ENCODE results near the gene C16orf95. TPM values are rescaled to one million over a fixed set of nuclear protein-coding genes. Genes with fewer than 3 reads are reported as not detected.

Gene C16orf95
- polyA plus RNA-seq, 1 donor = 3.3 TPM

- H3K4me3 ChIP-seq (ENCODE audit: low read length) = no peak overlapping the region
- no peak overlapping the region for H3K27ac ChIP-seq (ENCODE audit: low read length)
- WGBS (ENCODE audit: insufficient coverage, low lambda C conversion rate) = 68% methylated on average over 7 of the region's 8 CpGs
- H3K9me3 ChIP-seq (ENCODE audit: control insufficient read depth, low read depth, low read length) = peaks cover 13% of the 10 kb centered on the region
- DNase-seq = no peak
- H3K27me3 ChIP-seq (ENCODE audit: control insufficient read depth, insufficient read depth, low read length) = no peaks in the 10 kb centered on the region
- H3K4me1 ChIP-seq (ENCODE audit: control insufficient read depth, insufficient read depth, low read length) = no peaks in the 10 kb centered on the region
- H3K36me3 ChIP-seq (ENCODE audit: control insufficient read depth, insufficient read depth, low read length) = no peaks in the 10 kb centered on the region
Observed at GRCh38 chr16:87286839-87287626, 30.2 kb downstream of the C16orf95 start.

GRCh38 chr16:87284183-87284582 lies 33.0 kb downstream of the C16orf95 start:
- H3K4me1 ChIP-seq (ENCODE audit: control insufficient read depth, insufficient read depth, low read length) = no peaks in the 10 kb centered on the region
- no peaks in the 10 kb centered on the region for H3K27me3 ChIP-seq (ENCODE audit: control insufficient read depth, insufficient read depth, low read length)
- H3K27ac ChIP-seq (ENCODE audit: low read length) = no peak overlapping the region
- no peak overlapping the region for H3K4me3 ChIP-seq (ENCODE audit: low read length)
- DNase-seq = no peak
- no peaks in the 10 kb centered on the region for H3K36me3 ChIP-seq (ENCODE audit: control insufficient read depth, insufficient read depth, low read length)
- WGBS (ENCODE audit: insufficient coverage, low lambda C conversion rate) = no CpG with 5 or more reads among the region's 2 CpGs
- H3K9me3 ChIP-seq (ENCODE audit: control insufficient read depth, low read depth, low read length) = peaks cover 10% of the 10 kb centered on the region

- H3K27me3 ChIP-seq (ENCODE audit: control insufficient read depth, insufficient read depth, low read length) = peaks cover 3% of the 10 kb centered on the region
- no peaks in the 10 kb centered on the region for H3K36me3 ChIP-seq (ENCODE audit: control insufficient read depth, insufficient read depth, low read length)
- no peak overlapping the region for H3K4me3 ChIP-seq (ENCODE audit: low read length)
- no peaks in the 10 kb centered on the region for H3K9me3 ChIP-seq (ENCODE audit: control insufficient read depth, low read depth, low read length)
- H3K27ac ChIP-seq (ENCODE audit: low read length) = no peak overlapping the region
- DNase-seq = no peak
- no peaks in the 10 kb centered on the region for H3K4me1 ChIP-seq (ENCODE audit: control insufficient read depth, insufficient read depth, low read length)
- WGBS (ENCODE audit: insufficient coverage, low lambda C conversion rate) = no CpG with 5 or more reads among the region's 18 CpGs
Observed at GRCh38 chr16:87279094-87279658, 38.0 kb downstream of the C16orf95 start.

GRCh38 chr16:87278191-87279093 lies 38.8 kb downstream of the C16orf95 start:
- Histone ChIP-seq H3K36me3 (ENCODE audit: control insufficient read depth, insufficient read depth, low read length) (no peaks in the 10 kb centered on the region), H3K9me3 (ENCODE audit: control insufficient read depth, low read depth, low read length) (no peaks in the 10 kb centered on the region), H3K4me3 (ENCODE audit: low read length) (no peak overlapping the region), H3K27ac (ENCODE audit: low read length) (no peak overlapping the region), H3K27me3 (ENCODE audit: control insufficient read depth, insufficient read depth, low read length) (peaks cover 3% of the 10 kb centered on the region), H3K4me1 (ENCODE audit: control insufficient read depth, insufficient read depth, low read length) (no peaks in the 10 kb centered on the region)
- DNase-seq = peak; percentile 48 to 56
- no CpG with 5 or more reads among the region's 38 CpGs for WGBS (ENCODE audit: insufficient coverage, low lambda C conversion rate)

GRCh38 chr16:87276924-87277323 lies 40.3 kb downstream of the C16orf95 start:
- no peak for DNase-seq
- H3K27me3 ChIP-seq (ENCODE audit: control insufficient read depth, insufficient read depth, low read length) = peaks cover 3% of the 10 kb centered on the region
- no peaks in the 10 kb centered on the region for H3K4me1 ChIP-seq (ENCODE audit: control insufficient read depth, insufficient read depth, low read length)
- no peak overlapping the region for H3K4me3 ChIP-seq (ENCODE audit: low read length)
- H3K9me3 ChIP-seq (ENCODE audit: control insufficient read depth, low read depth, low read length) = no peaks in the 10 kb centered on the region
- WGBS (ENCODE audit: insufficient coverage, low lambda C conversion rate) = 73% methylated on average over 2 of the region's 11 CpGs
- H3K36me3 ChIP-seq (ENCODE audit: control insufficient read depth, insufficient read depth, low read length) = no peaks in the 10 kb centered on the region
- H3K27ac ChIP-seq (ENCODE audit: low read length) = no peak overlapping the region

- Histone ChIP-seq H3K4me3 (ENCODE audit: low read length) (no peak overlapping the region), H3K9me3 (ENCODE audit: control insufficient read depth, low read depth, low read length) (no peaks in the 10 kb centered on the region), H3K27me3 (ENCODE audit: control insufficient read depth, insufficient read depth, low read length) (peaks cover 3% of the 10 kb centered on the region), H3K27ac (ENCODE audit: low read length) (no peak overlapping the region), H3K36me3 (ENCODE audit: control insufficient read depth, insufficient read depth, low read length) (no peaks in the 10 kb centered on the region), H3K4me1 (ENCODE audit: control insufficient read depth, insufficient read depth, low read length) (no peaks in the 10 kb centered on the region)
- no peak for DNase-seq
- no CpG with 5 or more reads among the region's 16 CpGs for WGBS (ENCODE audit: insufficient coverage, low lambda C conversion rate)
Observed at GRCh38 chr16:87276091-87276701, 41.0 kb downstream of the C16orf95 start.

GRCh38 chr16:87274794-87275193 lies 42.4 kb downstream of the C16orf95 start:
- Histone ChIP-seq H3K4me3 (ENCODE audit: low read length) (no peak overlapping the region), H3K27me3 (ENCODE audit: control insufficient read depth, insufficient read depth, low read length) (peaks cover 3% of the 10 kb centered on the region), H3K4me1 (ENCODE audit: control insufficient read depth, insufficient read depth, low read length) (no peaks in the 10 kb centered on the region), H3K9me3 (ENCODE audit: control insufficient read depth, low read depth, low read length) (no peaks in the 10 kb centered on the region), H3K27ac (ENCODE audit: low read length) (no peak overlapping the region), H3K36me3 (ENCODE audit: control insufficient read depth, insufficient read depth, low read length) (no peaks in the 10 kb centered on the region)
- DNase-seq = no peak
- no CpG with 5 or more reads among the region's 4 CpGs for whole genome bisulfite sequencing (ENCODE audit: insufficient coverage, low lambda C conversion rate)

GRCh38 chr16:87273471-87274030 lies 43.6 kb downstream of the C16orf95 start:
- no CpG with 5 or more reads among the region's 10 CpGs for WGBS (ENCODE audit: insufficient coverage, low lambda C conversion rate)
- H3K27ac ChIP-seq (ENCODE audit: low read length) = no peak overlapping the region
- no peaks in the 10 kb centered on the region for H3K27me3 ChIP-seq (ENCODE audit: control insufficient read depth, insufficient read depth, low read length)
- no peaks in the 10 kb centered on the region for H3K4me1 ChIP-seq (ENCODE audit: control insufficient read depth, insufficient read depth, low read length)
- no peaks in the 10 kb centered on the region for H3K9me3 ChIP-seq (ENCODE audit: control insufficient read depth, low read depth, low read length)
- no peaks in the 10 kb centered on the region for H3K36me3 ChIP-seq (ENCODE audit: control insufficient read depth, insufficient read depth, low read length)
- H3K4me3 ChIP-seq (ENCODE audit: low read length) = no peak overlapping the region
- DNase-seq = no peak

GRCh38 chr16:87271256-87271655 lies 45.9 kb downstream of the C16orf95 start:
- H3K4me1 ChIP-seq (ENCODE audit: control insufficient read depth, insufficient read depth, low read length) = no peaks in the 10 kb centered on the region
- no peak for DNase-seq
- no peak overlapping the region for H3K4me3 ChIP-seq (ENCODE audit: low read length)
- H3K36me3 ChIP-seq (ENCODE audit: control insufficient read depth, insufficient read depth, low read length) = no peaks in the 10 kb centered on the region
- no peak overlapping the region for H3K27ac ChIP-seq (ENCODE audit: low read length)
- H3K9me3 ChIP-seq (ENCODE audit: control insufficient read depth, low read depth, low read length) = no peaks in the 10 kb centered on the region
- H3K27me3 ChIP-seq (ENCODE audit: control insufficient read depth, insufficient read depth, low read length) = no peaks in the 10 kb centered on the region
- no CpG with 5 or more reads among the region's 11 CpGs for WGBS (ENCODE audit: insufficient coverage, low lambda C conversion rate)

GRCh38 chr16:87267566-87267965 lies 49.6 kb downstream of the C16orf95 start:
- Histone ChIP-seq H3K4me1 (ENCODE audit: control insufficient read depth, insufficient read depth, low read length) (no peaks in the 10 kb centered on the region), H3K36me3 (ENCODE audit: control insufficient read depth, insufficient read depth, low read length) (no peaks in the 10 kb centered on the region), H3K27ac (ENCODE audit: low read length) (no peak overlapping the region), H3K27me3 (ENCODE audit: control insufficient read depth, insufficient read depth, low read length) (no peaks in the 10 kb centered on the region), H3K4me3 (ENCODE audit: low read length) (no peak overlapping the region), H3K9me3 (ENCODE audit: control insufficient read depth, low read depth, low read length) (no peaks in the 10 kb centered on the region)
- no peak for DNase-seq
- WGBS (ENCODE audit: insufficient coverage, low lambda C conversion rate) = no CpG with 5 or more reads among the region's 8 CpGs

All from large intestine (tissue), 3 donors.